T-helper 9 cell (primary cell): Measurements from ENCODE around the gene TRMT61A.
"Not testable (repeated sequence)": the region's sequence is repeated elsewhere in the genome, so short reads cannot be mapped to it uniquely, and the experiment has no call there.

Source experiments
- DNase-seq: peaks from one replicate; pipeline ENCODE4 v3.0.0-alpha.2; 2020

Gene TRMT61A

GRCh38 chr14:103509864-103510723, 18.9 kb upstream of the TRMT61A start:
- DNase-seq: no peak

DNA sequence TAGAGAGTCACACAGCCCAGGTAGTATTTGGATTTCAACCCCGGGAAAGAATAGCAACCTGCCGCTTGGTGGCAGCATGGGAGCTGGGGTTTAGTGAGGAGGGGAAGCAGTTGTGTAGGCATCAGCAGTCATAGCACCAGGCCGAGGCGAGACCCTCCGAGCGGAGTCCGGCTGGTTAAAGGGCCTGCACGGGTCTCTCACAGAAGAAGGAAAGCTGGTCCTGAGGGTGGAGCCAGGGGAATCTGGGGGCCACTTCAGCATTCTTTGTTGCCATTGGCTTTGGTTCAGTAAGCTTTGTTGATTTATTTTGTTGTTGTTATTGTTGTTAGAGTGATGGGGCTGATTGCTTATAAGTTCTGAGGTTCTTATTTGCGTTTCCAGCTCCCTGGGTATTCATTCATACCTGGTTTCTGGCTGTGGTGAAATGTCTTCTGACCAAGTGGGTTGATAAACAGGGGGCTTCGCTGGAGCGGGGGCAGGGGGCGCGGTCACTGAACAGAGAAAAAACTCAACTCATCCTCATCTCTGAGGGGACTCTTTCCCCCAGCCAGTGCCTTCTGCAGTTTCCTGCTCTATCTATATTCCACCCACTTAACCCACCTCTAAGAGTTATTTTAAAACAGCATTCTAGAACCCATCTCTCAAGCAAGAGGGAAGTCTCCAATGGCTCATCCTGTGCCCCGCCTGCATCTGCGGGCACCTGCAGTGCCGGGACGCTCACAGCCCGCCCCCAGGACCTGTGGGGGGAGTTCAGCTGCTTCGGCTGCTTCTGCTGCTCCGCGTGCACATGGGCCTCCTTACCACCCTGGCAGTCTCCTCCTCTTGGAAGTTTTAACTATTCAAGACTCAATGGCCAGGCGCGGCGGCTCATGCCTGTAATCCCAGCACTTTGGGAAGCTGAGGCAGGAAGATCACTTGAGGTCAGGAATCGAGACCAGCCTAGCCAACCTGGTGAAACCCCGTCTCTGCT, 18.0 kb upstream of the TRMT61A start:
- DNase-seq: no peak

DNA sequence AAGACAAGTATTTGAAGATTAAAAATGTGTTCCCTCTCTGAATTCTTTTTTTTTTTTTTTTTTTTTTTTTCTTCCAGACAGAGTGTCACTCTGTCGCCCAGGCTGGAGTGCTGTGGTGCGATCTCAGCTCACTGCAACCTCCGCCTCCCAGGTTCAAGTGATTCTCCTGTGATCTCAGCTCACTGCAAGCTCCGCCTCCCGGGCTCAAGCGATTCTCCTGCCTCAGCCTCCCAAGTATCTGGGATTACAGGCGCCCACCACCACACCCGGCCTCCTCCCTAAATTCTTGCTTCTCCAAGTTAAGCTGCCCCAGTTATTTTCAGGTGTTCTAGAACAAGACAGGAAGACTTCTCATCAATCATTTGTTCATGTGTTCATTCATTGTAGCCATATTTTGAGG, 16.8 kb upstream of the TRMT61A start:
- DNase-seq: not testable (repeated sequence)

DNA sequence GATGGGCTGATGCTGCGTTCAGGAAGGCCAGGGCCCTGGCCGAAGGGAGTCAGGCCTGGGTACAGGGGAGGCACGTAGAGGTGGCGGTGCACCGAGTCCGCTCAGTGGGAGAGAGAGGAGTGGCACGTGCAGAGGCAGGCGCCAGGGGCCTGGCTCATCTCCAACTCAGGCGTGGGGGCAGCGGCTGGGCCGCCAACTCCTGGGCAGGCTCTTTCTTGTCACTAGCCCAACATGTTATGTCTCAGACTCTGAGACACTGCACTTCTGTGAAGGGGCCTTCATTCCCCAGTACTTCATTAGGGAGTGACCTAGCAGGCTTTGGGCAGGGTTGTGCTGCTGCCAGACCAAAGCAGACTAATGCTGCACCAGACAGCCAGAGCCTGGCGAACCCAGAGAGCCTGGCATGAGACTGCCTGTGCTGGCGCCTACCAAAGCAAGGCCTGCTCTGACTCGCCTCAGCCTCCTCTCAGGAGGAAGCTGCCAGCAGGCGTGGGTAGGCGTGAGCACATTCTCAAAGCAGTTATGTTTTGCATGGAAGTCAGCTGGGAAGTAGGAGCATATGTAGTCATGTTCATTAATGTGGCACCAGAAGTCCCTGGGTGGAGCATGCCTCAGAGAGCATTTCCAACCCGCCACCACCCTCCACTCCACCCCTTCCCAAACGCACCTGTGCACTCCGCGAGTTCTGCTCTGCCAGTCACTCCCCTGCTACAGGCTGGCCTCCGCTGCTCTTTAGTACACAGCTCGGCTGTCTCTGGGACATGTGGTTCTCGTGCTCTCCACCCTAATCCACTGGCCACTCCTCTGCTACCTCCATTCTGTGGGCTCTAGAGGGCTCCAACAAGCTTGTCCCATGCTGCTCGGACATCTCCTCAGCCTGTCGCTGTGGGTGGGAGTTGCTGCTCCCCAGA, 16.0 kb upstream of the TRMT61A start:
- no peak for DNase-seq

DNA sequence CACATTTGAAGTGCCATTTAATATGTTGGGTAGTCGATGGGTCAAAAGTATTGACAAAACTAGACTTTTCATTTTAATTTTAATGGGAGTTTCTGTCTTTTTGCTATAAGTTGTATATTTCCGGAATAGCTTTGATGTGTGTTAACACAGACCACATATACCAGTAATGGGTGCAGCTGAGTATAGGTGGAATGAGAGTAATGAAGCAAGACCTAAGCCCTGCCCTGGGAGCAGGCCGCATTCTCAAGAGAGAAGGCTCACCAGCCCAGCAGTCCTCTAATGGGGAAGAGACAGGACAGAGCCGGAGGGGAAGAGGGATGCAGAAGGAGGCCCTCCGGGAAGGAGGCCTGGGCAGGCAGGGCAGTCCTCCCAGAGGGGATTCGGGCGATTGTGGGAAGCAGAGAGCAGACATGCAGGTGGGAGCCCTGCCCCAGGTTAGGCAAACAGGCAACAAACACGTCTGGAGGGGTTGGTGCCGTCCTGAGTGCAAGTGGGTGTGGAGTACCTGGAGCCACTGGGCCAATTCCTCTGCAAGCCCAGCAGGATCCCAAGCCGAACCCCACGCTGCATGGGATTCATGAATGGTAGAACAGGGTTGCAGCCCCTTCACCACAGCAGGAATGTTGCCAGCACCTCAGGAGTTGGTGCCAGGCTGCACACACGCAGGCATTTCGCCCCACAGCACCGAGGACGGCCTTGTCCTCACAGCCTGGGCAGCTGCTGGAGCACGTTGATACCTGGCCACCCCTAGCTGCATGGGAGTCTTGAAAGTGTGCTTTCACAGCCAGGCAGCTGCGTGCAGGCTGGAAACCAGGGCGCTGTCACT, 14.2 kb upstream of the TRMT61A start:
- no peak for DNase-seq

DNA sequence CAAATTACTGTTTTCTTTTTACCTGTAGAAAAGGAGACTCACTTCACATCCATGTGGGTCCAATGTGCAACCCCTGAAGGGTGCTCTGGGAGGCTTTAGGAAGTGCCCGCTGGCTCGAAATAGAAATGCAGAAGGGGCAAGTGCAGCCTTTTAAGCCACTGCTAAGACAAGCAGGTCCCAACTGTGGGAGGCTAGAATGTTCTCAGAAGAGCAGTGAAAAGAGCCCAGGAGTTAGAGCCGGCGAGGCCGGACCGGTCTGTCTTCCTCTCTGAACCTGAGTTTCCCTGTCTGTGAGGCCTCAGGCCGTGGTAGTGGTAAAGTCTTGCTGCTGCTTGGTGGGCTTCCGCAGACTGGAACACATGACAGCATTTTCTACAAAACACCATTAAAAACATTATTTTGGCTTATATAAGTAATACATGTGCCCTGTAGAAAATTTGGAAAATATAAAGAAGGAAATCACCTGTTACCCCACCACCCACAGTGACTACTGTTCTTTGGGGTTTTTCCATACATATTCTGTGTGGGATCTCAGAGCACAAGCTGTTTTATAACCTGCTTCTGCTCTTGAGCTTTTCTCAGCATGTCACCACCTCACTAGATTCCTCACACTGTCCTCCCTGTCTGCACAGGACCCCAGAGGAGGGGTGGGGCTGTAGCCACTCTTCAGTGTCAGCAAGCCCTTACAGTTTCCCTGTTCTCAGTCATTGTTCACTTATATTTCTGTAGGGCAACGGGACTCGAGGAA, 12.4 kb upstream of the TRMT61A start:
- no peak for DNase-seq

DNA sequence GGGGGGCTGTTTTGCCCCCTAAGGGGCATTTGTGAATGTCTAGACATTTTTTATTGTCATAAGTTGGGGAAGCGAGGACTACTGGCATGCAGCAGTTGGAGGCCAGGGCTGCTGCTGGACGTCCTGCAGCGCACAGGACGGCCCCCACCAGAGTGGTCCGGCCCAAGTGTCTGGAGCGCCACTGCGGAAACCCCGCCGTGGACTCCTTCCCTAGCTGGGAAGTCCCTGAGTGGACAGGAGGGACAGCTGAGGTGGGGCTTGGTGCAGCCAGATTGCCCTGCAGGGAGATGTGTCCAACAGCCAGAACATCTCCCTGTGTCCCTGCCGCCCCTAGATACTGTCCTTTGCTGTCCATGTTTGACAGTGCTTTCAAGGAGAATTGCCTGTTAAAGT, 11.8 kb upstream of the TRMT61A start:
- DNase-seq: no peak

DNA sequence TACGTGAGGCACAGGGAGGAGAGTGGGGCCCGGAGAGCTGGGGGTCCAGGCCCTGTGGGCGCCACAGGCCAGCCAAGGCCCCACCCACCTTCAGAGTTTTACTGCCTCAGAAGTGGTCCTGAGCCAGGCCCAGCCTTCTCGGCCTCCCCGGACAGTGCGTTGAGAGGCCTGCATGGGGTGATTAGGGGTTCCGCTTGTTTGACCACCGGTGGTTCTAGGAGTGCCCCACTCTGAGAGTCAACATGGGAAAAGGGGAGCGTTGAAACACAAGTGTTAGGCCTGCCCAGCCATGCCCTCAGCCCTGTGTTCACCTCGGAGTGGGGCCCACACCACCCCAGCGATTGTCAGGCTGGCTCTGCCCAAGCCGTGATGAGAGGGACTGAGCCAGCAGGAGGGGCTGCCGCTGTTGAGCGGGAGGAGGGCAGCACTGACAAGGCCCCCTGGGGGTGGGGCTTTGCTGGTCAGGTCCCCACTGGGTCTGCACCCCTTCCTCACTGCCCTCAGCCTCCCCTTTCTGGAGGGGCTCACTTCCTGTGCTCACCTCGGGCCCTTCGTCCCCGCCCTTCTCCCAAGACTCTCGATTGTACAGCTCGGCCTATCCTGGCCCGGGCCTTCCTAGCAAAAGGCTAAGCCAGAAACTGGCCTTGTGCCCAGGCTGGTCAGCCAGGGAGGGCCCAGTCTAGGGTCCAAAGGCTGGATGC, 11.1 kb upstream of the TRMT61A start:
- no peak for DNase-seq

DNA sequence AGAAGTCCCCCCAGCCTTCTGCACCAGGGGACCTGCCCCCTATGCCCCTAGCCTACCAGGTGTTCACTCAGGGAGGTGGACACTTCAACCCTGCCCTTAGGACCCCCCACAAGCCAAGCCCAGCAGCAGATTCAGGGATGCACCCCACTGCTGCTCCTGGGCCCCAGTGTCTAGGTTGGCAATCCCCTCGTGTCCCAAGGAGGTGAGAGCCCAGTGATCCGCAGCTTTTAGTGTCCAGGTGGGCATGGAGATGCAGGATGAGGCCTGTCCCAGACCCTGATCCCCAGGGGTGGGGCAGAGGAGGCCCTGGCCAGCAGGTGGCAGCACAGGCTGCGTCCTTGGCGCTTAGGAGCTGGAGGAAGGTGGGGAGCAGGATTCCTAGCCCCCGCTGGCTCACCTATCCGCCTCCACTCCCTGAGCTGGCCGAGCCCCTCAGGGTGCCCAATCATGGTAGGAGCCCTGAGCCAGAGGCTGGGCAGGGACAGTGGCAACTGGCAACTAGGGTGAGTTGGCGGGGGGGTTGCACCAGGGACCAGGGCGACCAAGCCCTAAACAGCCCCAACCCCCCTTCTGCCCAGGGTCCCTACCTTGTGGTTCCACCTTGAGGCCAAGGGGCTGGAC, 10.5 kb upstream of the TRMT61A start:
- peak; percentile 66 for DNase-seq

- no peak for DNase-seq
Observed at GRCh38 chr14:103519043-103519836, 9.8 kb upstream of the TRMT61A start.

DNA sequence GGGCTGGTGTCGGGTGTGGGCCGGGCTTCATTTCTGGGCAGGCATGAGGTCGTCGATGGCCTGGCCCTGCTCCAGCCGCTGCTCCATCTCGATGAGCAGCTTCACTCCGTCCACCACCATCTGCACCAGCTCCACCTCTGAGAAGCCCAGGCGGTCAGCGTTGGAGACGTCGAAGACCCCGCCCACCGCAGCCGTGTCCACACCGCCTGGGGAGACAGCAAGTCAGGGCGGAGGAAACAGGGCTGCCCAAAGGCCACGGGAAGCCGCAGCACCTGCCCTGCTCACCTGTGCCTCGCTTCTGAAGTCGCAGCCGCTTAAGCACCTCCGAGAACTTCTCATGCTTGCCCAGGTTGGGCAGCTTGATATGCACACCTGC, 9.2 kb upstream of the TRMT61A start:
- DNase-seq: no peak

GRCh38 chr14:103520269-103520656, 8.7 kb upstream of the TRMT61A start:
- DNase-seq: no peak

DNA sequence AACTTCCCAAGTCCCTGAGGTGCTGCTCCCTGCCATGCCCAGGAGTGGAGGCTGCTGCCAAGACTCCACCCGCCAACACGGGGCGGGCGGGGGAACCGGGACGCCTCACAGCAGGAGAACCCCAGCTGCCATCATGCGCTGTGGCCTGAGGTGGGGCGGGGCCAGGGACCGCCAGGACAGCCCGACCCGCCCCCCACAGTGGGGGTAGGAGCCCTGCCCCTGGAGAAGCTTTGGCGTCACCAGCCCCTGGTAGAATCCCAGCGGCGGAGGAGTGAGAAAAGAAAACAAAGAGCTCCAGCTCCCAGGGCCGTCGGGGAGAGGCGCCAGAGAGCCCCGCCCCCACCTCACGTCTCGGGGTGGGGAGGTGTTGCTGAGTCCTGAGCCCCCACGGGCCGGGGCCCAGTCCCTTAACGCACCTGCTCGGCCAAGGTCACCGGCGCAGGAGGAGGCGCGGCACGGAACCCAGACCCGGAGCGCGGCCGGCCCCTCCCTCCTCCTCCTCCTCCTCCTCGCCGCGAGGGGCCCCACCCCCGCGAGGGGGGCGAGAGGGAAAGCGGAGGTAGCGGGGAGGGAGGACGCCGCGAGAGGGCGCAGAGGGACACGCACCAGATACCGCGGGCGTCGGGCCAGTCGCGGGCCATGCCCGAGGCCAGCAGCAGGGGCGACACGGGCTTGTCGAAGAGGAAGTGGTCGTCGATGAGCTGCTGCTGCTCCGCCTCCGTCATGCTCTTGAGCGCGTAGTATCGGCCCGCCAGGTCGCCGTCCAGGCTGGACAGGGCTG, 8.1 kb upstream of the TRMT61A start:
- DNase-seq: peak; percentile 64

- no peak for DNase-seq
Observed at GRCh38 chr14:103521438-103521950, 7.5 kb upstream of the TRMT61A start.

DNA sequence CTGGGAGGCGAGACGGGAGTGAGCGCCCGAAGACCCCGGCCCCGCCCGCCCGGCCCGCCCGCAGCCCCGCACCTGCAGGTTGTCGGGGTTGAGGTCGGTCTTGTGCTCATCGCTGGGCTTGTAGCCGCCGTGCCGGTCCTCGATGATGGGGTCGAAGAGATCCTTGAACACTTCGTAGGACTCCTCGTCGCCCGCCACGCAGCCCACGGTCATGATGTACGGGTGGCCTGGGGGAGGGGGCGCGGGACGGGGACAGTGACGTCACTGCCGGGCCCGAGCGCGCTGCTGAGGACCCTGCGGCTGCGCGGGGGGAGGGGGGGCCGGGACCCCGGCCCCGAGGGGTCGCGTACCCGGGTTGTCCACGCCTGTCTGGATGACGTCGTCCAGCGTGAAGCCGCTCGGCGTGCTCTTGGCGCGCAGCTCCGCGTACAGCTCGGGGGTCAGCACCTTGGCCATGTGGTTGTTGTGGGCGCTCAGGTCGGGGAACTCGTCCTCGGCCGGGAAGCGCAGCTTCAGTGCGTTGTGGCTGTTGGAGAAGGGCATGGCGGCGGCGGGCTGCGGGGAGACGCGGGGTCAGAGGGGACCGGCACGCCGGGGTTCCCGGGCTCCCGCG, 6.9 kb upstream of the TRMT61A start:
- no peak for DNase-seq

GRCh38 chr14:103522649-103523574, 6.1 kb upstream of the TRMT61A start, which contains the start of gene CKB:
Gene CKB, minus strand, starts transcription at chr14:103522830. Its CDS starts 337 bp downstream, at chr14:103522493.
- DNase-seq: no peak
